SU-DHL-6 (cell line): ENCODE results near the gene ERMP1.

ENCODE experiments used
- H2AFZ ChIP-seq: fragments of 200-600 bp; sonication (generic); 2 replicates; pipeline ENCODE4 v1.6.1; 2014; ENCODE audit warnings: low read depth, mild to moderate bottlenecking, moderate library complexity, mixed read lengths, antibody characterized with exemption, low read length; ENCODE audit not compliant: severe bottlenecking
- H3F3A ChIP-seq: fragments of 200-600 bp; shearing (Covaris generic); 2 replicates; pipeline ENCODE4 v1.6.0; 2016; ENCODE audit warnings: antibody characterized with exemption, mild to moderate bottlenecking; ENCODE audit not compliant: insufficient read depth
- H3K27ac ChIP-seq: fragments of 200-600 bp; sonication (generic); 2 replicates; pipeline ENCODE4 v1.5.1; 2016; ENCODE audit warnings: low read depth, mild to moderate bottlenecking, low read length, moderate library complexity, mixed read lengths
- H3K27me3 ChIP-seq: fragments of 200-600 bp; sonication (generic), shearing (Covaris generic); 2 replicates; pipeline ENCODE4 v1.6.0; 2014; ENCODE audit warnings: mild to moderate bottlenecking, low read length
- H3K36me3 ChIP-seq: fragments of 200-600 bp; sonication (generic); 2 replicates; pipeline ENCODE4 v1.6.1; 2014; ENCODE audit warnings: mild to moderate bottlenecking, low read length, mixed read lengths
- H3K4me2 ChIP-seq: fragments of 300-600, 200-600 bp; shearing (Covaris generic), sonication (generic); 2 replicates; pipeline ENCODE4 v1.6.0; 2014; ENCODE audit warnings: low read length, low read depth, mild to moderate bottlenecking; ENCODE audit not compliant: poor library complexity, severe bottlenecking
- H3K4me3 ChIP-seq: fragments of 200-600 bp; sonication (generic); 2 replicates; pipeline ENCODE4 v1.5.1; 2014; ENCODE audit warnings: antibody characterized with exemption, low read length, mild to moderate bottlenecking, mixed read lengths; ENCODE audit not compliant: insufficient read depth, poor library complexity, severe bottlenecking
- H3K79me2 ChIP-seq: fragments of 200-600 bp; sonication (generic); 2 replicates; pipeline ENCODE4 v1.6.1; 2014; ENCODE audit warnings: mild to moderate bottlenecking, low read length, moderate library complexity; ENCODE audit not compliant: insufficient read depth
- H3K9ac ChIP-seq: fragments of 200-600 bp; sonication (generic); 2 replicates; pipeline ENCODE4 v1.7.0; 2014; ENCODE audit warnings: mild to moderate bottlenecking, low read length
- H3K9me2 ChIP-seq: fragments of 200-600 bp; sonication (generic); replicated peaks from 2 replicates; pipeline ENCODE4 v1.6.1; 2014; ENCODE audit warnings: low read length; ENCODE audit not compliant: insufficient read depth
- H3K9me3 ChIP-seq: fragments of 200-600 bp; sonication (generic); 2 replicates; pipeline ENCODE4 v1.6.1; 2014; ENCODE audit warnings: low read length, mixed read lengths; ENCODE audit not compliant: insufficient read depth
- H4K20me1 ChIP-seq: fragments of 200-600 bp; sonication (generic); 2 replicates; pipeline ENCODE4 v1.6.1; 2014; ENCODE audit warnings: low read depth, mild to moderate bottlenecking, antibody characterized with exemption, low read length, moderate library complexity, mixed read lengths
- EZH2phosphoT487 ChIP-seq: fragments of 200-600 bp; sonication (generic), shearing (Covaris generic); conservative IDR thresholded peaks from 2 replicates; pipeline ENCODE4 v1.6.1; 2018; ENCODE audit warnings: mild to moderate bottlenecking, antibody characterized with exemption, low read length, moderate library complexity, mixed read lengths
- TF ChIP-seq, protein P1 (sequence below): fragments of 200-600 bp; sonication (generic); IDR thresholded peaks from one replicate; pipeline ENCODE4 v1.5.1; 2017; ENCODE audit warnings: antibody characterized with exemption, mild to moderate bottlenecking, low read length, moderate library complexity; ENCODE audit not compliant: insufficient read depth, poor library complexity, severe bottlenecking

The ERMP1 gene

DNA sequence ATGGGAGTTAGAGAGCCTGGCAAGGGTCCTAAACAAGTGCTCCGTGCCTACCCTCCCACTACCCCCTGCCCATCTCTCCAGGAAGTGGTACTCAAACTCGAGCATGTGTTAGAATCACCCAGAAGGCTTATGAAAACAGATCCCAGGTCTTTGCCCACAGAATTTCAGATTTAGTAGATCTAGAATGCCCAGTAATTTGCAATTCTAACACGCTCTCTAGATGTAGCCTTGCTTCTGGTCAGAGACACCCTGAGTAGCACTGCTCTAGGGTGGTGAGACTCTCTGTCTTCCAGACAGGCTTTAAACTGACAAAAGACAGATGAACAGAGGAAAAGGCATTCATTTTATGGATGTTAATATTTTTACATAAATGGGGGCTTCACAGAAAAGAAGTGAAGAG lies 20.7 kb upstream of the ERMP1 start:
- Histone ChIP-seq H3K27ac (no peak overlapping the region), H3K36me3 (no peaks in the 10 kb centered on the region), H3K9ac (no peak overlapping the region), H2AFZ (no peak overlapping the region), H3K27me3 (no peaks in the 10 kb centered on the region), H3K4me2 (no peak overlapping the region), H3K4me3 (no peak overlapping the region), H3K9me2 (no peaks in the 10 kb centered on the region), H4K20me1 (no peaks in the 10 kb centered on the region), H3F3A (no peaks in the 10 kb centered on the region), H3K79me2 (no peaks in the 10 kb centered on the region), H3K9me3 (no peaks in the 10 kb centered on the region)
- TF ChIP-seq, protein P1, sequence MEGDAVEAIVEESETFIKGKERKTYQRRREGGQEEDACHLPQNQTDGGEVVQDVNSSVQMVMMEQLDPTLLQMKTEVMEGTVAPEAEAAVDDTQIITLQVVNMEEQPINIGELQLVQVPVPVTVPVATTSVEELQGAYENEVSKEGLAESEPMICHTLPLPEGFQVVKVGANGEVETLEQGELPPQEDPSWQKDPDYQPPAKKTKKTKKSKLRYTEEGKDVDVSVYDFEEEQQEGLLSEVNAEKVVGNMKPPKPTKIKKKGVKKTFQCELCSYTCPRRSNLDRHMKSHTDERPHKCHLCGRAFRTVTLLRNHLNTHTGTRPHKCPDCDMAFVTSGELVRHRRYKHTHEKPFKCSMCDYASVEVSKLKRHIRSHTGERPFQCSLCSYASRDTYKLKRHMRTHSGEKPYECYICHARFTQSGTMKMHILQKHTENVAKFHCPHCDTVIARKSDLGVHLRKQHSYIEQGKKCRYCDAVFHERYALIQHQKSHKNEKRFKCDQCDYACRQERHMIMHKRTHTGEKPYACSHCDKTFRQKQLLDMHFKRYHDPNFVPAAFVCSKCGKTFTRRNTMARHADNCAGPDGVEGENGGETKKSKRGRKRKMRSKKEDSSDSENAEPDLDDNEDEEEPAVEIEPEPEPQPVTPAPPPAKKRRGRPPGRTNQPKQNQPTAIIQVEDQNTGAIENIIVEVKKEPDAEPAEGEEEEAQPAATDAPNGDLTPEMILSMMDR, result no peak
- no peak for TF ChIP-seq EZH2phosphoT487

DNA sequence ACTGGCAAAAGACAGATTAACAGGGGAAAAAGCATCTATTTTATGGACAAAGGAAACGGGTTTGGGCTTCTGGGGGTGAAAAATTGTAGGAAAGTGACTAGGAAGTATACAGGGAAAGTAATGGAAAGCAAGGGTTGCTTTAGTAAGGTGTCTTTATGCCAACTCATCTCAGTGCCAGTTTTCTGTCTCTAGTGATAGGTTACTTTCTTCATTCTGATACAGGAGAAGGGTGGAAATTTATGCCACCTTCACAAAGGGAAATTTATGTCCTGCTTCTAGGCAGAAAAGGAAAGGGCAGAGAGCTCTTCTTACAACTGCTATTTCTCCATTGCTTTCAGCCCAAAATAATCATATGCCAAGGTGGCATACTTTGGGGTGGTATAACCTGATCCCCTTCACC lies 20.1 kb upstream of the ERMP1 start:
- H3F3A ChIP-seq, result no peaks in the 10 kb centered on the region
- no peak overlapping the region for H3K27ac ChIP-seq
- no peaks in the 10 kb centered on the region for H3K9me2 ChIP-seq
- H3K4me3 ChIP-seq, result no peak overlapping the region
- no peaks in the 10 kb centered on the region for H3K27me3 ChIP-seq
- H3K9me3 ChIP-seq, result no peaks in the 10 kb centered on the region
- H3K36me3 ChIP-seq, result no peaks in the 10 kb centered on the region
- no peak overlapping the region for H3K4me2 ChIP-seq
- no peak overlapping the region for H3K9ac ChIP-seq
- H3K79me2 ChIP-seq, result no peaks in the 10 kb centered on the region
- no peak overlapping the region for H2AFZ ChIP-seq
- no peak for TF ChIP-seq EZH2phosphoT487
- TF ChIP-seq, protein P1, result no peak
- no peaks in the 10 kb centered on the region for H4K20me1 ChIP-seq

DNA sequence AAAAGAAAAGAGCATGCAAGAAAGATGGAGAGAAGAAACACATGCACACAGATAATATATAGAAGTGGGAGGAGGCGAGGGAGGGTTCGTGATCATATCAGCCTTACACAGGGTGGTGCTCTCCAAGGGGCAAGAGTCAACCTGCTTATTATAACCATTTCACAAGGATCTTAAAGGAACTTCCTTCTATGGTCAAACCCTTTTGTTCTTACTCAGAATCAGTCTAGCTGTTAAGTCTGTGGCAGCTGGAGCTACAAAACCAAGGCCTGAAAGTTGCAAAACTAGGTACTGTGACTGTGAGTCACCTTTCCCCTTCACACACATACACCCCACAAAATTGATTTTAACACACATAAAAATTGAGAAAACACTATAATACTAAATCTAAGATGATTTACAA lies 18.5 kb upstream of the ERMP1 start:
- H3K79me2 ChIP-seq, result no peaks in the 10 kb centered on the region
- H3K4me2 ChIP-seq, result no peak overlapping the region
- H3F3A ChIP-seq, result no peaks in the 10 kb centered on the region
- no peak for TF ChIP-seq EZH2phosphoT487
- TF ChIP-seq, protein P1, result no peak
- H3K27ac ChIP-seq, result no peak overlapping the region
- H2AFZ ChIP-seq, result no peak overlapping the region
- no peak overlapping the region for H3K9ac ChIP-seq
- no peaks in the 10 kb centered on the region for H3K27me3 ChIP-seq
- H3K9me2 ChIP-seq, result no peaks in the 10 kb centered on the region
- H4K20me1 ChIP-seq, result no peaks in the 10 kb centered on the region
- no peaks in the 10 kb centered on the region for H3K9me3 ChIP-seq
- H3K36me3 ChIP-seq, result no peaks in the 10 kb centered on the region
- no peak overlapping the region for H3K4me3 ChIP-seq

DNA sequence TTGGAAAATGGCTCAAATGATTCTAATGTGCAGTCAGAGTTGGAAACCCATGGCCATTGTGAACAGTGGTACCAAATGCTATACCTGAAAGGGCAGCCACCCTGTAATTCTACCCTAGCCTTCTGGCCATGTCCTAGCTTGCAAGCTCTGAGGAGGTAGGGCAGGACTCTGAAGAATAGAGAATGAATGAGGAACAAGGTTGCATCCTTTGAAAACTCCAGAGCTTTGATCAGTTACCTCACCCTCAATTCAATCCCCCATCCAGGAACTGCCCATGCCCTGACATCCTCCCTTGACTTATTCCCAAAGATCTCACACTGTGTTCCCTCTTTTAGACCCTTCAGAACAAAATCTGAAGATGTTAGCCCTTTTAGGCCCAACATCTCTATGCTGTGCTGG lies 17.8 kb upstream of the ERMP1 start:
- Histone ChIP-seq H3F3A (no peaks in the 10 kb centered on the region), H3K4me3 (no peak overlapping the region), H3K9me3 (no peaks in the 10 kb centered on the region), H2AFZ (no peak overlapping the region), H3K9me2 (no peaks in the 10 kb centered on the region), H3K27ac (no peak overlapping the region), H3K9ac (no peak overlapping the region), H3K27me3 (no peaks in the 10 kb centered on the region), H3K79me2 (no peaks in the 10 kb centered on the region), H3K36me3 (no peaks in the 10 kb centered on the region), H3K4me2 (no peak overlapping the region), H4K20me1 (no peaks in the 10 kb centered on the region)
- TF ChIP-seq, protein P1, result no peak
- TF ChIP-seq EZH2phosphoT487, result no peak
